GM13977 (cell line): ENCODE data around the gene GPR132.
A peak's percentile ranks its signal among the peaks of the same experiment; 100 is the strongest.

Experiments used
- DNase-seq: peaks from one replicate; pipeline ENCODE4 v3.0.0; 2012; ENCODE audit warnings: low spot score
- CTCF ChIP-seq: IDR thresholded peaks from 2 replicates; pipeline ENCODE4 v1.5.1; 2012; ENCODE audit warnings: mild to moderate bottlenecking, control low read depth; ENCODE audit not compliant: insufficient read depth; ENCODE audit errors: extremely low read depth, missing control alignments
- in situ Hi-C: fragments of 300-500 bp; cut with MboI; formaldehyde crosslinking; loops from one replicate; pipeline ENCODE4 v1.12.0; 2022; ENCODE audit warnings: low sequenced_read_pairs, low pct_unique_long_range_greater_than_20kb, mixed read lengths, inconsistent platforms; ENCODE audit not compliant: unreplicated experiment

The GPR132 gene

GRCh38 chr14:105023791-105024480 lies 41.3 kb downstream of the GPR132 start:
- no peak for DNase-seq
- in situ Hi-C loops: no loop called here
- no peak for TF ChIP-seq CTCF

GRCh38 chr14:105023144-105023543 lies 42.1 kb downstream of the GPR132 start:
- no peak for TF ChIP-seq CTCF
- in situ Hi-C loops: no loop called here
- DNase-seq: no peak

GRCh38 chr14:105022276-105022670 lies 43.0 kb downstream of the GPR132 start:
- DNase-seq: no peak
- TF ChIP-seq CTCF: no peak
- in situ Hi-C loops: no loop called here

- peak; percentile 36 for TF ChIP-seq CTCF
- in situ Hi-C loops: no loop called here
- peak; percentile 53 for DNase-seq
Measured at GRCh38 chr14:105021656-105022275, 43.5 kb downstream of the GPR132 start.

- in situ Hi-C loops: no loop called here
- no peak for TF ChIP-seq CTCF
- DNase-seq: peak; percentile 100
Measured at GRCh38 chr14:105020815-105021655, 44.2 kb downstream of the GPR132 start, which contains the start of gene CDCA4. Gene CDCA4 (minus strand): TSS chr14:105021083. CDS start chr14:105011929, 9,154 bp downstream.
